K562 (cell line): Measurements from ENCODE around the gene MVB12B. TPM values are rescaled to one million over a fixed set of nuclear protein-coding genes. Genes with fewer than 3 reads are reported as not detected.

Experiments
- ATAC-seq: fragments of 200-7000 bp; cut with Tn5 transposase; 3 replicates; pipeline ENCODE4 v1.9.1; 2020; ENCODE audit warnings: moderate library complexity
- BruUV-seq: library from RNA; stranded (reverse); fragments of 400-500 nt; replicated peaks from 2 replicates; lab custom pipeline; 2021; lab: Mats Ljungman, UMichigan
- CTCF ChIA-PET: fragments of 300-600 bp; formaldehyde crosslinking; extraction: SDS; loops from one replicate; lab custom pipeline; 2021; ENCODE audit warnings: low intra/inter-chr PET ratio; lab: Yijun Ruan, JAX
- POLR2A ChIA-PET: fragments of 300-600, 350-650 bp; sonication (Branson Sonifier 250); formaldehyde crosslinking; extraction: SDS; loops from one replicate; lab custom pipeline; 2021; ENCODE audit warnings: antibody characterized with exemption, inconsistent platforms; lab: Yijun Ruan, JAX
- DNase-seq, 4 experiments: peaks; one replicate each; pipeline versions ENCODE4 v3.0.0 to v3.0.0-alpha.2; 2011 to 2018; ENCODE audit warnings: low spot score in 3 of 4, mixed read lengths in 3 of 4; ENCODE audit errors: extremely low read depth in 1 of 4
- FAIRE-seq: peaks from 2 replicates; lab custom pipeline; 2011; peaks lifted over from hg19 to GRCh38; lab: Jason Lieb, UNC
- H2AFZ ChIP-seq: 2 replicates; pipeline ENCODE4 v1.6.0; 2011; ENCODE audit warnings: low read depth, low read length, control low read depth, inconsistent platforms
- H3K27ac ChIP-seq: fragments of 200-600 bp; 3 replicates; pipeline ENCODE4 v1.8.0; 2011; ENCODE audit warnings: low read depth, mild to moderate bottlenecking, control low read depth, inconsistent platforms, low read length, moderate library complexity, mixed read lengths; ENCODE audit errors: extremely low read depth
- H3K27me3 ChIP-seq, 2 experiments: fragments of 300-600 bp in 1 of 2; 2 replicates in 1 of 2; 3 replicates in 1 of 2; pipeline versions ENCODE4 v1.6.0 to v1.8.0; 2011; ENCODE audit warnings: inconsistent platforms in 2 of 2, low read length in 2 of 2, mild to moderate bottlenecking in 1 of 2, mixed read lengths in 1 of 2, moderate library complexity in 1 of 2; ENCODE audit not compliant: control insufficient read depth in 2 of 2, insufficient read depth in 2 of 2
- H3K36me3 ChIP-seq: fragments of 300-600 bp; 3 replicates; pipeline ENCODE4 v1.8.0; 2011; ENCODE audit warnings: mild to moderate bottlenecking, low read length, inconsistent platforms; ENCODE audit not compliant: control insufficient read depth, insufficient read depth
- H3K4me1 ChIP-seq, 2 experiments: fragments of 200-600 bp in 1 of 2; replicated peaks in 1 of 2; 2 replicates in 1 of 2; 3 replicates in 1 of 2; pipeline versions ENCODE4 v1.5.1 to v1.8.0; 2011; ENCODE audit warnings: inconsistent platforms in 2 of 2, low read length in 2 of 2, mild to moderate bottlenecking in 1 of 2, mixed read lengths in 1 of 2, moderate library complexity in 1 of 2; ENCODE audit not compliant: control insufficient read depth in 2 of 2, insufficient read depth in 2 of 2
- H3K4me2 ChIP-seq: 2 replicates; pipeline ENCODE4 v1.6.1; 2011; ENCODE audit warnings: low read length, control low read depth, inconsistent platforms, mixed read lengths; ENCODE audit not compliant: insufficient read depth
- H3K4me3 ChIP-seq: fragments of 200-600 bp; sonication (generic), shearing (Covaris generic); 2 replicates; pipeline ENCODE4 v1.5.1; 2016; ENCODE audit warnings: control low read depth, inconsistent platforms
- H3K79me2 ChIP-seq: fragments of 200-600 bp; 3 replicates; pipeline ENCODE4 v1.8.0; 2011; ENCODE audit warnings: low read length, inconsistent platforms; ENCODE audit not compliant: control insufficient read depth, insufficient read depth
- H3K9ac ChIP-seq, 2 experiments: 2 replicates each; pipeline versions ENCODE4 v1.6.0 to v1.6.1; 2011; ENCODE audit warnings: low read depth in 2 of 2, low read length in 2 of 2, control low read depth in 1 of 2, inconsistent platforms in 1 of 2, mild to moderate bottlenecking in 1 of 2, mixed read lengths in 1 of 2; ENCODE audit not compliant: insufficient read depth in 1 of 2
- H3K9me1 ChIP-seq: one replicate; pipeline ENCODE4 v1.6.0; 2011; ENCODE audit warnings: inconsistent platforms, mild to moderate bottlenecking, low read length, moderate library complexity; ENCODE audit not compliant: control insufficient read depth, insufficient read depth
- H3K9me3 ChIP-seq: replicated peaks from 2 replicates; pipeline ENCODE4 v1.5.1; 2011; ENCODE audit warnings: low read depth, low read length, inconsistent platforms; ENCODE audit not compliant: control insufficient read depth, insufficient read depth
- H4K20me1 ChIP-seq: replicated peaks from 2 replicates; pipeline ENCODE4 v1.6.1; 2011; ENCODE audit warnings: low read length, inconsistent platforms, mixed read lengths; ENCODE audit not compliant: control insufficient read depth, insufficient read depth
- ADNP ChIP-seq: fragments of 200-800 bp; sonication (Bioruptor generic); IDR thresholded peaks from 2 replicates; pipeline ENCODE4 v1.6.1; 2016; ENCODE audit warnings: missing genetic modification characterization, missing compliant biosample characterization
- ELF1 ChIP-seq: fragments of 200-800 bp; sonication (Bioruptor generic); IDR thresholded peaks from 2 replicates; pipeline ENCODE4 v1.6.1; 2016; ENCODE audit warnings: missing genetic modification characterization, missing compliant biosample characterization
- HSF4 ChIP-seq: fragments of 250-450 bp; sonication (Bioruptor Pico); IDR thresholded peaks from 2 replicates; pipeline ENCODE4 v2.1.2; 2022; ENCODE audit warnings: mild to moderate bottlenecking, moderate library complexity, borderline replicate concordance
- RBM25 ChIP-seq: fragments of 200-400 bp; formaldehyde crosslinking; IDR thresholded peaks from 2 replicates; pipeline ENCODE4 v1.6.1; 2018; ENCODE audit warnings: low read length, low read depth, moderate library complexity; ENCODE audit not compliant: severe bottlenecking
- SIRT6 ChIP-seq: IDR thresholded peaks from one replicate; pipeline ENCODE4 v1.6.1; 2012; ENCODE audit warnings: low read depth, mild to moderate bottlenecking, control low read depth, inconsistent platforms, low read length, moderate library complexity
- SPI1 ChIP-seq: IDR thresholded peaks from 2 replicates; pipeline ENCODE4 v1.6.1; 2011; ENCODE audit warnings: low read depth, low read length, control low read depth, borderline replicate concordance
- SREBF1 ChIP-seq: fragments of 150-350 bp; IDR thresholded peaks from 2 replicates; pipeline ENCODE4 v1.6.1; 2014; ENCODE audit warnings: antibody characterized with exemption, low read depth, low read length, borderline replicate concordance
- TAF1 ChIP-seq: IDR thresholded peaks from 2 replicates; pipeline ENCODE4 v1.6.1; 2011; ENCODE audit warnings: mild to moderate bottlenecking, low read length, moderate library complexity; ENCODE audit not compliant: insufficient read depth, control insufficient read depth, severe bottlenecking; ENCODE audit errors: extremely low read depth
- ZBTB12 ChIP-seq: fragments of 250-450 bp; sonication (Bioruptor Pico); IDR thresholded peaks from 2 replicates; pipeline ENCODE4 v1.4.0; 2020
- WGBS: fragments of 100-300 bp; shearing (Covaris generic); methylation state at CpG from one replicate; pipeline ENCODE4 v1.1.6; 2016; ENCODE audit warnings: low coverage, mixed read lengths; ENCODE audit not compliant: insufficient coverage; ENCODE audit errors: missing lambda C conversion rate; 5-methylcytosine and 5-hydroxymethylcytosine counted together
- in situ Hi-C: fragments of 300-500 bp; cut with MboI; formaldehyde crosslinking; loops from 4 replicates; pipeline ENCODE4 v1.15.0; 2018; ENCODE audit warnings: inconsistent platforms, mixed read lengths
- intact Hi-C: fragments of 100-400 bp; cut with micrococcal nuclease; formaldehyde crosslinking; loops from 2 replicates; pipeline ENCODE4 v1.14.2; 2022
- polyA plus RNA-seq, 8 experiments: library from polyadenylated mRNA; depleted of rRNA in 4 of 8; stranded (reverse) in 5 of 8; unstranded in 3 of 8; fragments of >200 nt; fragmentation: Nextera tagmentation in 2 of 8; fragmentation: Illumina TruSeq in 1 of 8; extraction: Ambion mirVana in 2 of 8; extraction: Trizol in 1 of 8; gene quantifications; 2 replicates each; pipeline versions ENCODE4 v1.2.1 to v1.2.3, GENCODE V29; 2011 to 2014; ENCODE audit warnings: inconsistent platforms in 1 of 8, missing spikeins in 1 of 8
- total RNA-seq, 7 experiments: library from RNA; depleted of rRNA in 6 of 7; stranded (reverse); fragments of >200 nt in 6 of 7; fragmentation: Illumina TruSeq in 2 of 7; extraction: Trizol in 2 of 7; gene quantifications; 2 replicates each; pipeline versions ENCODE4 v1.2.1 to v1.2.3, GENCODE V29; 2011 to 2021; ENCODE audit warnings: low replicate concordance in 1 of 7
- TF ChIP-seq, protein P1 (sequence below): sonication (generic); formaldehyde crosslinking; IDR thresholded peaks from 2 replicates; pipeline ENCODE4 v1.8.1; 2023; ENCODE audit warnings: mild to moderate bottlenecking, missing genetic modification reagents

The MVB12B gene
- total and polyA plus RNA-seq, 9 of the 15 experiments (the other 6 are each of a cell fraction or from before 2014, with no cell fraction given): not detected

GRCh38 chr9:126550891-126551351 is 224.3 kb downstream of the MVB12B start (continued):
- TF ChIP-seq SPI1: no peak
- TF ChIP-seq ZBTB12 (CRISPR knock-in tag): no peak
- no peak for TF ChIP-seq SIRT6
- TF ChIP-seq ELF1 (tag): no peak
- TF ChIP-seq, protein P1, sequence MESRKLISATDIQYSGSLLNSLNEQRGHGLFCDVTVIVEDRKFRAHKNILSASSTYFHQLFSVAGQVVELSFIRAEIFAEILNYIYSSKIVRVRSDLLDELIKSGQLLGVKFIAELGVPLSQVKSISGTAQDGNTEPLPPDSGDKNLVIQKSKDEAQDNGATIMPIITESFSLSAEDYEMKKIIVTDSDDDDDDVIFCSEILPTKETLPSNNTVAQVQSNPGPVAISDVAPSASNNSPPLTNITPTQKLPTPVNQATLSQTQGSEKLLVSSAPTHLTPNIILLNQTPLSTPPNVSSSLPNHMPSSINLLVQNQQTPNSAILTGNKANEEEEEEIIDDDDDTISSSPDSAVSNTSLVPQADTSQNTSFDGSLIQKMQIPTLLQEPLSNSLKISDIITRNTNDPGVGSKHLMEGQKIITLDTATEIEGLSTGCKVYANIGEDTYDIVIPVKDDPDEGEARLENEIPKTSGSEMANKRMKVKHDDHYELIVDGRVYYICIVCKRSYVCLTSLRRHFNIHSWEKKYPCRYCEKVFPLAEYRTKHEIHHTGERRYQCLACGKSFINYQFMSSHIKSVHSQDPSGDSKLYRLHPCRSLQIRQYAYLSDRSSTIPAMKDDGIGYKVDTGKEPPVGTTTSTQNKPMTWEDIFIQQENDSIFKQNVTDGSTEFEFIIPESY (CRISPR knock-in tag): no peak
- no peak for TF ChIP-seq SREBF1
- TF ChIP-seq TAF1: no peak

DNA sequence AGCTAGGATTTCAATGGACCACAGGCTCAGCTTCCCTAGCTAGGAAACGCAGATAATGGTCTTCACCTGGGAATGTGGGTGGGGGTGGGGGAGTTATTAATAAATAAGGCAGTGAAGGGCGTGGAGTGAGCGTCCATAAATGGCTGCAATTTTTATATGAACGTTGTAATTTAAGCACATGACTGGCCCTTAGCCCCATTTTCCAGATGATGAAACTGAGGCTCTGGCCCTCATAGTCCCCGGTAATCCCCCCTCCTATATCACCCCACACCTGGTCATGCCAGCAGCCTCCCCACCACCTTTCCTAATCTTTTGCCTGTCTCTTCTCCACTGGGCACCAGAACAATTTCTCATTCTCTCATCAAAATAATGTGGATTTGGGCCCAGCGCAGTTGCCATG is 225.2 kb downstream of the MVB12B start:
- no peak for FAIRE-seq
- POLR2A ChIA-PET: interaction anchor here (0.7 to 0.9 kb wide), 3 partner anchors 25 to 117 kb away, joined by 3 read pairs; no protein-coding TSS in a partner anchor
- H3K27ac ChIP-seq: no peak overlapping the region

More for the DNA sequence above, 225.2 kb downstream of the MVB12B start:
- Histone ChIP-seq H3K9ac (no peak overlapping the region), H2AFZ (no peak overlapping the region), H3K27me3 (peaks cover 2 to 19% of the 10 kb centered on the region in 2 experiments; a peak in 2 of 5 replicates), H3K36me3 (no peaks in the 10 kb centered on the region), H3K4me1 (no peaks in the 10 kb centered on the region), H3K4me3 (no peak overlapping the region), H3K9me1 (no peaks in the 10 kb centered on the region)
- intact Hi-C loops: no loop called here
- BruUV-seq: no TSS peak
- DNase-seq: no peak
- no peak for ATAC-seq
- TF ChIP-seq RBM25 (peak; percentile 81), HSF4 (CRISPR knock-in tag) (no peak), ADNP (tag) (0 out of 2 replicates have a peak, but pooled peaks have one; percentile 18)
- TF ChIP-seq, all 486 proteins: peak for 2
- CTCF ChIA-PET: no interaction called here
- Histone ChIP-seq H4K20me1 (no peaks in the 10 kb centered on the region), H3K79me2 (no peaks in the 10 kb centered on the region), H3K4me2 (no peak overlapping the region), H3K9me3 (no peaks in the 10 kb centered on the region)
- 7% methylated on average over 6 of the region's 6 CpGs for WGBS
- in situ Hi-C loops: no loop called here
